ENCODE measurements around the gene RNF11.

Gene RNF11

GRCh38 chr1:51314974-51315373, 78.9 kb downstream of the RNF11 start:
- DNase-seq (ENCODE audit: low read depth), result no peak

- DNase-seq (ENCODE audit: low read depth), result no peak
Observed at GRCh38 chr1:51316113-51316845, 80.2 kb downstream of the RNF11 start.

DNA sequence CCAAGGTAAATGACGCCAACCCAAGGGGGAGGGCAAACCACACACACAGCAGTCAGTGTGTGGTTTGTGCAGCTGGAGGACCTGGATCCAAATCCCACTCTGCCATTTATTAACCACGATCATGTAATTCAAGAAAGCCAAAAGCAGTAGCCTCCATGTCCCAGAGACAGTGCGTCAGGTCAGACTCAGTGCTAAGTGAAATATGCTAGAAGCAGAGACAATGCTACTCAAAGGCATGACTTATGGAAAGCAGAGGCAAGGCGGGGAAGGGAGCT, 80.7 kb downstream of the RNF11 start:
- DNase-seq (ENCODE audit: low read depth), result no peak

DNA sequence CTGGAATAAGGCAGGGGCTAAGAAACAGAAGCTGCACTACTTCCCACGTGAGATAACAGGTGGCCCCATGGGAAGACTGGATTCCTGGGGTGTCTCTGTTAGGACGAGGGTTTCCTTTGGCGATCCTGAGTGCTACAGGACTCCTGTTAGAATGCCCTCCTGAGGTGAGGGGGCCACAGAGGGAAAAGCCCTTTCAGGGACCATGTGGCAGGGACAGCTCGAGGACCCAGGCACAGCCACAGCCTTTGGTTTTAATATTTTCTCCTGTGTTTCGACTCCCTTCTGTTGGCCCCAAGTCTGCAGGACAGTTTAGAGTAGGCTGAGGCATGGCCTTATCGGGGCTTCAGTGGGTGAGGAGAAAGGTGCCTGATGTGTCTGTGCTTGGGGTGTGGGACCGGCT, 81.7 kb downstream of the RNF11 start:
- DNase-seq (ENCODE audit: low read depth), result no peak

GRCh38 chr1:51320967-51321923, 85.2 kb downstream of the RNF11 start:
- no peak for DNase-seq (ENCODE audit: low read depth)

DNA sequence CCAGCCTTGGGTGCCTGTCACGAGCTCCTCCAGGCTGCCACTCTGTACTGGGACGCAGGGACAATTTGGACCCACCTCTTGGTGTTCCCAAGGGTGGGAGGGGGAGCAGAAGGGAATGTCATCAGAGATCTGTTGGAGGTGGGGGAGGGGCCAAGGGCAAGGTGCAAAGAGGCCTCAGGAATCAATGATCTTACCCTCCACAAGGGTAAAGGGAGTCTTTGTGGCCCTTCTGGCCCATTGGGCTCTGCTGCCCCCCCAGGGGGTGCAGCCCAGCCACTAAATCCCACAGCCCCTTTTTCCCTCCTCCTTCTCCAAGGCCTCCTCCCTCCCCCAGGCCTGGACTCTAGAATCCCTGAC, 85.8 kb downstream of the RNF11 start:
- DNase-seq (ENCODE audit: low read depth), result no peak

GRCh38 chr1:51322417-51323101, 86.5 kb downstream of the RNF11 start:
- no peak for DNase-seq (ENCODE audit: low read depth)
